Stimulated activated CD8-positive, alpha-beta memory T cell treated with anti-CD3 and anti-CD28 coated beads, Interleukin-15, amount 100 ng/mL, for 48 hours (primary cell): ENCODE data around the gene RBMS1.
A peak's percentile ranks its signal among the peaks of the same experiment; 100 is the strongest.

Experiments
- DNase-seq, 2 donors: peaks; one replicate each; pipeline ENCODE4 v3.0.0-alpha.2; 2020; ENCODE audit warnings: low read depth in 2 of 2

Gene RBMS1

GRCh38 chr2:160408959-160409291, 84.7 kb downstream of the RBMS1 start:
- DNase-seq: no peak

- DNase-seq: no peak
Observed at GRCh38 chr2:160408173-160408958, 85.2 kb downstream of the RBMS1 start.

- DNase-seq: peak in 1 of 2 donors; percentile 46
Observed at GRCh38 chr2:160407393-160408172, 86.0 kb downstream of the RBMS1 start.

GRCh38 chr2:160406591-160407392, 86.8 kb downstream of the RBMS1 start:
- peak; percentile 41 to 49 for DNase-seq

- DNase-seq: no peak
Observed at GRCh38 chr2:160405077-160405867, 88.3 kb downstream of the RBMS1 start.

GRCh38 chr2:160402997-160403979, 90.3 kb downstream of the RBMS1 start:
- DNase-seq: no peak

- no peak for DNase-seq
Observed at GRCh38 chr2:160402501-160402900, 91.1 kb downstream of the RBMS1 start.

- DNase-seq: no peak
Observed at GRCh38 chr2:160401895-160402294, 91.7 kb downstream of the RBMS1 start.

GRCh38 chr2:160399880-160400279, 93.7 kb downstream of the RBMS1 start:
- no peak for DNase-seq

- DNase-seq: no peak
Observed at GRCh38 chr2:160397530-160397865, 96.1 kb downstream of the RBMS1 start.

GRCh38 chr2:160394153-160394552, 99.5 kb downstream of the RBMS1 start:
- DNase-seq: no peak

- no peak for DNase-seq
Observed at GRCh38 chr2:160392201-160392600, 101.4 kb downstream of the RBMS1 start.

- DNase-seq: no peak
Observed at GRCh38 chr2:160390544-160391455, 102.8 kb downstream of the RBMS1 start.

GRCh38 chr2:160389875-160390274, 103.7 kb downstream of the RBMS1 start:
- no peak for DNase-seq

- no peak for DNase-seq
Observed at GRCh38 chr2:160388464-160389263, 104.9 kb downstream of the RBMS1 start.

GRCh38 chr2:160387558-160388262, 105.9 kb downstream of the RBMS1 start:
- no peak for DNase-seq

- DNase-seq: no peak
Observed at GRCh38 chr2:160384791-160385190, 108.8 kb downstream of the RBMS1 start.

GRCh38 chr2:160381425-160381951, 112.1 kb downstream of the RBMS1 start:
- no peak for DNase-seq
